NCI-H1105 (cell line): Measurements from ENCODE around the gene SPAG16.
"Not testable (repeated sequence)": the region's sequence is repeated elsewhere in the genome, so short reads cannot be mapped to it uniquely, and the experiment has no call there.

ENCODE experiments used
- DNase-seq: peaks from one replicate; lab custom pipeline; 2025; lab: John Stamatoyannopoulos, UW

Gene SPAG16

DNA sequence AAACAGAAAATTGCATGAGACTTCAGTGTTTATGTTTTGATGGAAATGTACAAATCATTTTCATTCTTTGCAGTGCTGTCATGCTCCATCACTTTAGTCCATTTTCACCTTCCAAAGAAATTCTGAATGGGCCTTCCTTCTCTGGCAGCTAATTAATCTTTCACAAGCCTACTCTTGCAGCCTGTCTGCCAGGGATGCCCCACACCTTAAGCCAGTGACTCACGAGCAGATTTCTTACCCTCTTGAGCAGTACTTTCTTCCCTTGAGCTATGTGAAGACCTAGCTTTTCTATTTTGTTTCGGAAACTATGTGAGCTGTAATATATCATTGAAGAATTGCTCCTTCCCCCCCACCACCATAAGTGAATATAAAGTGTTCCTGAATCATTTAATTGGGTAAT is 722.3 kb downstream of the SPAG16 start:
- no peak for DNase-seq

DNA sequence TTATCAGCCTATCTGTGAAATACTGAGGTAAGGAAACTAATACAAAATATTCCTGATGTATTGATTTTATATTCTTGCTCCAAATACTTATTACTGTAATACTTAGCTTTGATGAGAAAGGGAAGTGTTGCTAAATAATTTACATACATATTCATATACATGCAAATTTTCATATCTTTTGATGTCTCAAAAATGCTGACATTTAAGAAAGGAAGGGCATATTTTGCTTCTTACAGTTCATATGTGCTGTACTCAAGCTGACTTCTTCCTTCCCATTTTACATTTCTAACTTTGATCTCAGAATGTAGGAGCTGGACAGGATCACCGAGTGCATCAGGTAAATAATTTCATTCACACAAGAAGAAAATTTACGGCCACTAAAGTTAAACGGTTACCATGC is 727.4 kb downstream of the SPAG16 start:
- no peak for DNase-seq

DNA sequence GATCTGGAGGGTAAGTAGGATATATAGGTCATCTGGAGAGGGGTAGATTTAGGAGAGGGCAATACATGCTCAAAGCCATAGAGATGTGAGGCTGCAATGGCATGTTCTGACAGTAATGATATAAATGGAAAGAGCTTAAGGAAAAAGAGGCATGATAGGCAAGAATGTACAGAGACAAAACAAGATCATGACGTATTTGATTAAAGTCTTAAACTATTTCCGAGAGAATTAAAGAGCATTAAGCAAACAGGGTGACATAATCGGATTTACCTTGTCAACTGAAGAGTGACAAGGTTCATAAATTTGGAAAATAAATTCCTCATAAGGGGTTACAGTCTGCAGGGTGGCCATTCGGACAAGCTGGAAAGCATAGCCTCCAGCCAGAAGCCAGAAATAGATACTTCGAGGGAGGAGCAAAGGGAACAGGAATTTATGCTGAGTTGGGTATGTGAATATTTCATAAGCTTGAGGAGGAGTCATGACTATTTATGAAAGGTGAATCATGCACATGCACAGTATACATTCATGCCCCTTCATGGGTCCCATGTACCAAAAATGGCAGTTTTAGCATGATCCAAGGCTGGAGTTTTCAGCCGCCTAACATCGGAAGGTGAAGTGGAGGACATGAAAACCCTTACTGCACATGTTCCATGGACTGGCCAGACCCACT is 730.4 kb downstream of the SPAG16 start:
- DNase-seq: no peak

DNA sequence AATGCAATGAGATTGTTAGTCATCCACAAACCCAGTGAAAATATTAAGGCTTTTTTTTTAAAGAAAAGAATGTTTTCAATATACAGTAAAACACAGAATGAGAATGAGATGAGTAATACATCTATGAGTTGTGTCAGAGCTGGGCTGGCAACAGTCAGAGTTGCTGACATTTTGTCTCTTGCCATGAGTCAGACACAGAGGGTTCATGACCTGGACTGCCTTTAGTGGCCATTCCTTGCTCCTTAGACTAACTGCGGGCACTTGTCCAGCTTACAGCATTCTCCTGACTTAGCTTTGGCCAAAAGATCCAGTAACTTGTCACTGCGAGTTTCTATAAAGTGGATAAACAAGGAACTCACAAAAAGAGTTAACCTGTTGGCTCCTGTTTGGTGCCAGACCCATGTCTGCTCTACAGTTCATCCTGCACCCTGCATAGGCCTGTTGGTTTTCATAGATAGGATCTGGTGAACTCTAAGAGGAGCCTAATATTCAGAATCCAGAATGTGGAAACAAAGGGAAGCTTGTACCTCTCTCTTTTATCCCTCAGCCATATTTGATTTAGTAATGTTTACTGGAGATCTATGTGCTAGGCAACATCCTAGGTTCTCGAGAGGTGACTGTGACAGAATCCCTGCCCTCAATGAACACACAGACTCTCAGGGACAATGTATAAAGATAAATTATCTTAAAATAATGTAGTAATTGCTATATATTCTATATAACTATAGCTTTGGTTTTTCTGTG is 735.1 kb downstream of the SPAG16 start:
- DNase-seq: no peak

DNA sequence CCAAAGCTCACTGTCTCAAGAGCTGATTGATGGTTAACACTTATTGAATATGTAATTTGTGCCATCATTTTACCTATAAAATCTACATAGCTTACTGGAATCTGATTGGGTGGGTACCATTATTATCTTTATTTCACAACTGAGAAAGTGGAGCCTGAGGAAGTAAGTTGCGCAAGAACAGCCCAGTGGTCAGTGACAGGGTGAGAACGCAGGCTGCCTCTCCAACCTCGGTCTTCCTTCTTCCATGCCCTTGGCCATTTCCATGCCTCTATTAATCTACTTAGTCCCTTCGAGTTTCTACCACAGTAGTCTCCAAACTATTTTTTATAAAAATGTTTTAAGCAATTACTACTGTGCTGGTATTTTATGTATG is 735.7 kb downstream of the SPAG16 start:
- DNase-seq: no peak

DNA sequence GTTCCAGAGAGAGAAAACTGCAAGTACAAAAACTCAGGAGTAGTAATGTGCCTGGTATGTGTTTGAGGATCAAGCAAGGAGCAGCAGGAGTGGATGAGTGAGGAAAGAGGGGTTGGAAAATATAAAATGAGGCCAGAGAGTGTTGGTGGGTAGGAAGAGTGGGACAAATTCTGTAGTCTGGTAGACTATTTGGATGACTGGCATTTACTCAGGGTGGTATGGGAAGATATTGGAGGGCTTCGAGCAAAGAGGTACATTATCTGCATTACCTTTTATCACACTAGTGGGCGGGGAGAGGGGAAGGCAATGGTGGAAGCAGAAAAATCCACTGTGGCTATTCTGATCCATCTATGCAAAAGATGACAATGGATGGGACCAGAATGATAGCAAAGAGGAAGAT is 744.9 kb downstream of the SPAG16 start:
- DNase-seq: no peak

DNA sequence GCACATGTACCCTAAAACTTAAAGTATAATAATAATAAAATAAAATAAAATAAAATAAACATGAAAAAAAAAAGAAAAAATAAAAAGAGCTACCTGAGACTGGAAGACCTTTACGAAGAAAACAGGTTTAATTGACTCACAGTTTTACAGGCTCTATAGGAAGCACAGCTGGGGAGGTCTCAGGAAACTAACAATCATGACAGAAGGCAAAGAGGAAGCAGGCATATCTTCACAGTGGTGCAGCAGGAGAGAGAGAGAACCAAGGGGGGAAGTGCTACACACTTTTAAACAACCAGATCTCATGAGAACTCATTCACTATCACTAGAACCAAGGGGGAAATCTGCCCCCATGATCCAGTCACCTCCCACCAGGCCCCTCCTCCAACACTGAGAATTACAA is 747.3 kb downstream of the SPAG16 start:
- no peak for DNase-seq

DNA sequence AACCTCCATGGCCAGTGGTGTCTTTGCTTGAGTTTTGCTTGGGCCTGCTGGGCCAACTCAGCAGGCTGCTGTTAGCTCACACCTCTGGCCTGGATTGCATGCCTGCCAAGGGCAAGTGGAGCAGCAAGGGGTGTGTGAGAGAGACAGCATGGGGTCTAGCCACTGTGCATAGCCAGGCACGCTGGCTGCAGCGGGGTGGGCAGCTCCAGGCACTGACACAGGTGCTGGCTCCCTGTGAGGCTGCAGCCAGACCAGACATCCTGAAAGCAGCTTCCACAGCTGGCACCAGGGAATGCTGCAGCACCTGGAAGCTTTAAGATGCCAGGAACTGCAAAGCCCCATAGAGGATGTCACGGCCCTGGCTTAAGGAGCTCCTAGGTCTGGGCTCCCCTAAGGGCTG is 750.2 kb downstream of the SPAG16 start:
- DNase-seq: no peak

DNA sequence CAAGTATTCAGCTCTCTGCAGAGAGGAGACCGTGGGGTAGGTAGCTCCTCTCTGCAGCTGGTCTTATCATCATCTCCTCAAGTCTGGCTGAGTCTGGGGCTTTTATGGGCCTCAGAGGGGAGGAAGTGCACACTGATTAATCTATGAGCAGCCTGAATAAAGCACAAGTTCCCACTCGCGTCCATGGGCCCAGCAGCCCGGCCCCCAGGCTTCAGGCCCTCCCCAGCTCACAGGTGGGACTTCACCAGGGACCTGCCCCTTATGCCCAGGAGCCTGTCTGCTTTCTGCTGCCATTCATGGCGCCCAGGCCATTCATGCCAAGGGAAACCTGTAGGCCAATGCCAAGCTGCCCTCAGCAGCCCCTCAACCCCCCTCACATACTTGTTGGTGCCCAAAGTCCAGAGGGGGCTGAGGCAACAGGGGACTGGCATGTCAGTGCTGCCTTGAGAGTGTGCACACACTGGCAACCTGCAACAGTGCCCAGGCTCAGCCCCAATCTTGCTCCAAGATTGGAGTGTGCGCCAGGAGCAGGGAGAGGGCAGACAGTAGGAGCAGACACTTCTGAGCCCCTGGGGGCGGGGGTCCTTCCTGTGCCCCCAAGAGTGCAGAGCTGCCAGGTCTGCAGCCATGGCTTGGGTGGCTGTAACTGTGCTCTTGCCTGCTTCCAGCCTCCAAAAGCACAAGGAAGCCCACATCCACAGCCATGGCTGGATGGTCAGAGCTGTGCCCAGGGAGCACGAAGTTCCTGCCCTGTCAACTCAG is 751.0 kb downstream of the SPAG16 start:
- no peak for DNase-seq

DNA sequence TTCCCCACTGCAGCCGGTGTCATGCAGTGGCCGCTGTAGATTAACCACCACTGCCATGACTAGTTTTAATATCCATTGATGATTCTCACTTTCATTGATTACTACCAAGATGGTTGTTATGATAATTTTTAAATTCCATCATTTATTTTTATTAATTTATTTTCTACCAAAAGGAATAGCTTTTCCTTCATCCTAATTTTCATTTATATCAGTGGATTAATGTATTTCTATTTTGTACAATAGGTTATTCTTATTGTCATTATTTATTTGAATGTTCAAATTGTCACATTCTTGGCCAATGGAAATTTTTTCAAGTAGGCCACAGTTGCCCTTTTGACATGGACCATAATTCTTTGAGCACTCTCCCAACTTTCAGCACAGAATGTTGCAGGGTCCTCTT is 751.7 kb downstream of the SPAG16 start:
- DNase-seq: no peak

DNA sequence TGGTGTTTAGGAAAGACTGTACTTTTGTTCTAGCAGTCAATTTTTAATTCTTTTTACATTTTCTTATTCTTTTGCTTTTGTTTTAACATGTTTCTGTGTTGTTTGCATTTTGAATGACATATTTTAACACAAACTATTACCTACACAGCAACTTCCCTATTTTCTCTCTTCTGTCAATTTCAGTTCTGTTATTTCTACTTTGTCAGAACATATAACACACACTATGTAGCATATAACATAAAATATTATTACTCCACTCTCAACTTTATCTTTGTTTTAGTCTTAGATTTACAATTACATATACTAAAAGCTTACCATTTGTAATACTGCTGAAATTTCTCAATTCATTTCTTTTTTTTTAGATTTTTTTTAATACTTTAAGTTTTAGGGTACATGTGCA is 753.9 kb downstream of the SPAG16 start:
- no peak for DNase-seq

DNA sequence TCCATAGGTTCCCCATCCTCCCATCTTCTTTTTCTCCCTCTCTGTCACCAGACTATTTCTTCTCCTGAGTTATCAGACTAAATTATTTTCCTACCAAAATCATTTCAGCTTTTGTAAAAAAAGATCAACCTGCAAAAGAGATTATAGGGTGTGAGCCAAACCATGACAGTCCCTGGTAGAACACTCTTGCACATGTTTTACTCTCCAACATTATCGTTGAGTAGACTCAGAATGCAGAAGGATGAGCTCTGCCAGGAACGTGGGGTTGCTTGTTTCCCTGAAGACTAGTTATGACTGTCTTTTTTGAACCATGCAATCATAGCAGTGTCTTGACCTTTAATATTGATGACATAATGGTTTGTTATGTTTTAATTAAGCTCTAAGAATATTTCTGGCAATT is 766.5 kb downstream of the SPAG16 start:
- DNase-seq: no peak

DNA sequence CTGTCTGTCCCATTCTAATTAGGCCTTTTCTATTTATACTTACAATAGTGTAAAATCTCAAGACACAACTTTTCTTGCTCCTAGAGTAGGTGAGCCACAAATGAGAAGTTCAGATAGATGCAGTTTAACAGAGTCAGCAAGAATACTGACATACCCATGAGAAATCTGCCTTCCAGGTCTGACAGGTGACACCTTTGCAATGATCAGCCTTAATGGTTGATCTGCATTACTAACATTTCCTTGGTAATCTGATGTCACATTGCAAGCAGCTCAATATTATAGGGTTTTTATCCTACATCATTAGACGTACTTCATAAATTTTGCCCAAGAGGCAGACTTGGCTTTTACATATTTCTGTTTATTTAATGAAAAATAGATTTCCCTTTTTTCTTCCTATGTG is 767.3 kb downstream of the SPAG16 start:
- no peak for DNase-seq

DNA sequence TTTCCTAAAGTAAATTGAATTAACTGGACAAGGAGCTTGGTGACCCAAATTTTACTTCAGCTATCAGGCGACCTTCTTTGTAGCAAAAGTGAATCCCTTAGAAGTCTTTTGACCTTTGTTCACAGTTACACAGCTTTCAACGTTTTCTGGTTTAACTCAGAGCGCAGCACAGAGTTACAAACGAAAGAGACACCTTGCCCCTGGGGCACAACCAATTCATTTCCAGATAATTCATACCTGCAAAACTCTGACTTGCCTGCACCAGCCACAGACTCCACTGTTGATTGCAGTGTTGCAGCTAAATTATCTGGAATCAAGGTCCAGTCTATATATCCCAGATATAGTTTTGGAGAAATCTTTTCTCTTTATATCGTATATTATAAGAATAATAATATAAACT is 768.0 kb downstream of the SPAG16 start:
- no peak for DNase-seq

DNA sequence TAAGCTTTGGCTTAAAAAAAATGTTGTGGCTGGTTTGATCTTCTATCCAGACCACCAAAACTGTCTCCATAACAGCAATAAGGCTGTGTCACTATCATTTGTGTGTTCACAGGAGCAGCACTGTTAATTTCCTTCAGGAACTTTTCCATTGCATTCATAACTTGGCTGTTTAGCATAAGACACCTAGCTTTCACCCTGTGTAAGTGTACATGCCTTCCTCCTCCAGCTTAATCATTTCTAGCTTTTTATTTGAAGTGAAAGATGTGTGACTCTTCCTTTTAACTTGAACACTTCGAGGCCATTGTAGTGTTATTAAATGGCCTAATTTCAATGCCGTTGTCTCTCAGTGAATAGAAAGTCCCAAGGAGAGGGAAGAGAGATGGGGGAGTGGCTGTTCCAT is 773.7 kb downstream of the SPAG16 start:
- no peak for DNase-seq

DNA sequence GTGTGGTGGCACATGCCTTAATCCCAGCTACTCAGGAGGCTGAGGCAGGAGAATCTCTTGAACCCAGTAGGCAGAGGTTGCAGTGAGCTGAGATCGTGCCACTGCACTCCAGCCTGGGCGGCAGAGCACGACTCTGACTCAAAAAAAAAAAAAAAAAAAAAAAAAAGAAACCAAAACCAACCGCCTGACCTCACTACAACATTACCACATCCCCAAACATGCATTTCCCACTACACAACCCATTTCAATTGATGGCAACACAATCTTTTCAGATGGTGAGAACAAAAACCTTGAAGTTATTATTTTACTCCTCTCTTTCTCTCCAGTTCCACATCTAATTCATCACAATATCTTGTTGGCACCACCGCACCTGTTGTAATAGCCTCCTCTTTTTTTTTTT is 778.0 kb downstream of the SPAG16 start:
- DNase-seq: not testable (repeated sequence)

DNA sequence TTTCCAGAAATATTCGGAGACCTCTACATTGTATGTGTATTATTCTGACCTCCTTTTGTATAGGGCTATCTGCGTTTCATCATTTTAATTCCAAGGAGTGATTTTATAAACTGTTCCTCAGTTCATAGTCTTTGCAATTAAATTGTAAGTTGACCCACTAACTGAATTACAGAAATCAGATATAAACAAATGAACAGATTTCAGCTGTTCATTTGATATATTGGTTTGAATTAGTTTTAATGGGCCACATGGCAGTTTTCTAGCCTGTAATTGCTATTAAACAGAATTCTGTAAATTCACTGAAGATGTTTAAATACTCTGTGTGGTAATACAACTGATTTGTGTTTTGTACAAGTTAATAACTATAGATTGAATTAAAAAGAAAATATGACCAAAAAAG is 780.2 kb downstream of the SPAG16 start:
- DNase-seq: no peak

DNA sequence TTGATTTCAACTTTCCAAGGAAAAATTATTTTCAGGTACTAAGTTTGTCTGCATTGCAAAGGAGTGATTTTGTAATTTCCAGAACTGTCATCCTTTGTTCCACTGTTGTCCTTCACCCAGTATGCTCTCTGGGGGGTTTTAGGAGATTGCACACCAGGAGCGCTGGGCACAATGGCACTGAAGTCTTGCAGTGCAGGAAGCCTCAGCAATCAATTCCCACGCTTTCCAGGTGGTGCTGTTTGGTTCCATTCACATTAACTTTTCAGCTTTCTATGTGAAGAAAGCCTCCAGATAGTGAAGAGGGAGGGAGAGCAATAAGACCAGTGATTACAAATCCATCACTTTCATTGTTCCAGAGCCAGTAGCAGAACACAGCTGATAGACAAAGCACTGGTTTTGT is 782.6 kb downstream of the SPAG16 start:
- DNase-seq: no peak

DNA sequence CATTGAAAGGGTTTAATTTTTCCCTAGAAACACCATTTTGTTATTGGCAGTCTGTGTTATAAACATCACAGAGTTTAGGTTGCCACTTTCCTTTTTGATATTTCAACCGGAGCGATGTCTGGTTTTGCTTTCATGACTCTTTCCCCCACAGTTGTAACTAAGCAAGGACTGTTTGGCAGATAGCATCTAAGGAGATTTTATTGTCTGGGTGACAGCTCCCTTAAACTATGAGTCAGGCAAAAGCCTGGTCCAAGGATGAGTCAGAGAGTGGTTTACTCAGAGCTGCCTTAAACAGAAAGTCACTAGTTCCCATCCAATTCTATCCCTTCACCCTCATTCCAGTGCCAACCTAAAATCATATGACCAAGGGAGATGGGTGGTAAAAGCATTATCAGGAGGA is 785.0 kb downstream of the SPAG16 start:
- DNase-seq: no peak

DNA sequence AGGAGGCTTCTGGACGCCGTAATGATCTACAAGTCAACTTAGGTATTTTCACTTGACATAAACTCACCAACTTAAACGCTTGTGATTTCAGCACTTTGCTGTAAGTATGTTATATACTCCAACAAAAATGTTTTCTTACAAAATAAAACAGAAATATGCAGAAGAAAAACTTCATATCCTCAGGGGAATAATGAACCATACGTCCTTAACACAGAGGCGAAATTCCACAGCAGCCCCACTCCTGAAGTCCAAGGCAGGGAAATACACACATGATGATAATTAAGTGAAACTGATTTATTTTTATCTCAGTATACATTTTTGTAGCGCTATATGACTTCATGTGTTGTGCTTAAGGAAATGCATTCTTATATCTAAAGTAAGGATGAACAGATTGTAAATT is 791.2 kb downstream of the SPAG16 start:
- DNase-seq: no peak

DNA sequence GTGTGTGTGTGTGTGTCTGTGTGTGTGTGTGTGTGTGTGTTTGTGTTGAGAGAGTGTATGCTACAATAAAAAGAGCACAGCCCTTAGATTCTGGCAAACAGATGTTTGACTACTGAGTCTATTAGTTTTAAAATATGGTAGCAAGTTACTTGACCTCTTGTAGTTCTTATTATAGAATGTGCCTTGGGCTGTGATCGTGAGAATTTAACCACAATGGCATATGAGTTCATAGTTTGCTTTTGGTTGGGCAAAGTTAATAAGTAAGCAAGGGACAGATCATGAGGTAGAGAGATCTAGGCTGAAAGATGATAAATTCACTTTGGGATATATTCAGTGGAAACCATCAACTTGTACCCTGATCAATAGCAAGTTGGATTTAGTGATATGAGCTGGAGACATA is 792.3 kb downstream of the SPAG16 start:
- no peak for DNase-seq

DNA sequence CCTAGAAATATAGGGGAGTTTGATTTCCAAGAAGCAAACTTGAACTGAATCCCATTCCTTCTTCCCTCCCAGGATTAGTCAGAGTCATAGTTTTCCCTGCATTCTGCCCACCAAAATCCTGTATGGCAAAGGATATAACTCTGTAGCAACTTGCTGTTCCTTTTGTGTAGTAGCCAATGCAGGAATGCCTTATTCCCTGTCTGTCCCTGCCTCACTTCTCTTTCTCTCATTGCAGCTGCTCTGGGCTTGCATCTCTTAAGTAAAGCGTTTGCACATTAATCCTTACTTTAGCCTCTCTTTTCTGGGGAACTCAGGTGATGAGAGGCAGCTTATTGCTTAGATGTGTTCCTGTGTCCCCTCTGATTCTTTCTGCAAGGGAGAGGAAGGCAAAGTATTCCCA is 793.5 kb downstream of the SPAG16 start:
- no peak for DNase-seq

DNA sequence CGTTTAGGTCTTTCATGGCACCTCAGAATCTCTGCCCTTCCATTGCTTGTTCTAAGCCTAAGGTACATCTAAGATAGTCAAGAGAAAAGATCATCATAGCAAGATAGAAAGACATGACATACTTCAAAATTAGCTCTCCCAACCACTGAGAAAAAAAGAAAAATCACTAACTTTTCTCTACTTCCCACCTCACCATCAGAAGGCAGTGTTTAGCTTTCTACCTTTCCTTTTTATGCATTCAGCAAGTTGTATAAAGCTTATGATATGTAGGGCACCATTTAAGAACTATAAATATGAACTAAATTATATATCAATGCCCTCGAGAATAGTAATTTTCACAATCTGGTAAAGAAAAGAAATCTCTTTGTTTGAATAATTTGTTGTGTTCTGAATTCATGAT is 794.8 kb downstream of the SPAG16 start:
- no peak for DNase-seq
